HG02610 (cell line): ENCODE data around the gene ABCA12.

Experiments used
- ATAC-seq: cut with Tn5 transposase; IDR thresholded peaks from one replicate; pipeline ENCODE4 v1.9.1; 2021; ENCODE audit warnings: mild to moderate bottlenecking, moderate library complexity; ENCODE audit not compliant: unreplicated experiment

Gene ABCA12

GRCh38 chr2:214966420-214966819, 172.0 kb downstream of the ABCA12 start:
- no peak for ATAC-seq

GRCh38 chr2:214960677-214961076, 177.7 kb downstream of the ABCA12 start:
- no peak for ATAC-seq

GRCh38 chr2:214946949-214947348, 191.5 kb downstream of the ABCA12 start:
- no peak for ATAC-seq

- ATAC-seq, result no peak
Measured at GRCh38 chr2:214934006-214934405, 204.4 kb downstream of the ABCA12 start.

- ATAC-seq, result no peak
Measured at GRCh38 chr2:214904634-214905033, 233.8 kb downstream of the ABCA12 start.

GRCh38 chr2:214904176-214904575, 234.2 kb downstream of the ABCA12 start:
- no peak for ATAC-seq

GRCh38 chr2:214902286-214902685, 236.1 kb downstream of the ABCA12 start:
- no peak for ATAC-seq

GRCh38 chr2:214899751-214900150, 238.7 kb downstream of the ABCA12 start:
- no peak for ATAC-seq

- ATAC-seq, result no peak
Measured at GRCh38 chr2:214896274-214896673, 242.2 kb downstream of the ABCA12 start.

GRCh38 chr2:214895469-214895868, 243.0 kb downstream of the ABCA12 start:
- no peak for ATAC-seq

GRCh38 chr2:214889301-214889700, 249.1 kb downstream of the ABCA12 start:
- ATAC-seq, result no peak

GRCh38 chr2:214881647-214882202, 256.7 kb downstream of the ABCA12 start:
- ATAC-seq, result no peak
